NCI-H748 (cell line): ENCODE data around the gene MAN2B2.

Experiments
- DNase-seq: peaks from one replicate; lab custom pipeline; 2025; ENCODE audit not compliant: unreplicated experiment; lab: John Stamatoyannopoulos, UW

Gene MAN2B2

DNA sequence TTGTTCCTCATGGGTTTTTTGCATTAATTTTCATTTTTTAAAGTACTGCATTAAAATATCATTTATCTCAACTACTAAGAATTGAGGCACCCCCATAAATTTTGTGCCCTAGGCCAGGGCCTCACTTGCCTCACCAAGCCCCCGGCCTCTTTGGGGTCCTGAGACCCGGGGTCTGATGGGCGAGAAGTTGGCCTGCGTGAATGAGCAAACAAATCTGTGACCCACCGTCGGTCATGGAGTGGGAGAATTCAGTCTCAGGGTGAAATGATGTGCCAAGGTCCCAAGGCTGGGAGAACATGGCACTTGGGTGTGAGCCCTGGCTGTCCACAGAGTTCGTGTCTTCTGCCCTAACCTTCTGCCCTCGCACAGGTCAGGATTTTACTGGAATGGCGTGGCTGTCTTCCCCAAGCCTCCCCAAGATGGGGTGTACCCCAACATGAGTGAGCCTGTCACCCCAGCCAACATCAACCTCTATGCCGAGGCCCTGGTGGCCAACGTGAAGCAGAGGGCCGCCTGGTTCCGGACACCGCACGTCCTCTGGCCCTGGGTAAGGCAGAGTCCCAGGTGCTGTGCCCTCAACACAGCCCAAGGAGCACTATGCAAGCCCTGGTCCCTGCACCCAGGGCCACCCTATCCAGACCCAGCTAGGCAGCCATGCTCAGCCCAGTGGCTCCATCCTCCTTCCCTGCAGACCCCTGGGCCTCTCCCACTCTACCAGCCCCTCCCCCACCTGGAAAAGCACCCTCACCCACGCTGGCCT is 18.0 kb downstream of the MAN2B2 start:
- no peak for DNase-seq

DNA sequence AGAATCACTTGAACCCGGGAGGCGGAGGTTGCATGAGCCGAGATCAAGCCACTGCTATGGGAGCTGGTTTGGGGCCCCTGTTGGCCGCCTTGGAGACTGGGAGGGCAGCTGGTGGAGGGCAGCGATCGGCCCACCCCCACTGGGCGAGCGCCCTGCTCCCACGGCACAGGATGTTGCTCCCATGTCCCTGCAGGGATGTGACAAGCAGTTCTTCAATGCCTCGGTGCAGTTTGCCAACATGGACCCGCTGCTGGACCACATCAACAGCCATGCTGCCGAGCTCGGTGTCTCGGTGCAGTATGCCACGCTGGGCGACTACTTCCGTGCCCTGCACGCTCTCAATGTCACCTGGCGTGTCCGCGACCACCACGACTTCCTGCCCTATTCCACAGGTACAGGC is 19.4 kb downstream of the MAN2B2 start:
- DNase-seq = no peak

DNA sequence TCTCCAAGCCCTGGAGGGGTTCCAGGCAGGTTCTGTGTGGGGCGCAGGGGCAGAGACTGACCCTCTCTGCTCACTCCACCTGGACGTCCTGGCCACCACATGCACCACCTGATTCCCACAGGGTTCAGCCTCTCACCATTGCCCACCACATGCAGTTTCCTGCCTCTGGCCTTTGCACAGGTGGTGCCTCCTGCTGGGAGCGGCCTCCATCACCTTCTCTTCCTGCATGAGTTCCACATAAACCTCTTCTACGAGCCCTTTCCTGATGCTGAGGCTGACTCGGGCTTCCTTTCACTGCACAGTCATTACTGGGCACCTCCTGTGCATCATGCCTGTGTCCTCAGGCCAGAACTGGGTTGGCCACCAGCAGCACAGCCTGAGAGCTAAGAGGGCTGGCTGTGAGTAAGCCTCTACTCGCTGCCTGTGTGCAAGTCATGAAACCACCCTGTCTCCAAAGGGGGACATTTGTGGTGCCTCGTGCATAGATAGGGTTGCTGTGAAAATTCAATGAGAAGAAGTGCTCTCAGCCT is 19.9 kb downstream of the MAN2B2 start:
- no peak for DNase-seq

DNA sequence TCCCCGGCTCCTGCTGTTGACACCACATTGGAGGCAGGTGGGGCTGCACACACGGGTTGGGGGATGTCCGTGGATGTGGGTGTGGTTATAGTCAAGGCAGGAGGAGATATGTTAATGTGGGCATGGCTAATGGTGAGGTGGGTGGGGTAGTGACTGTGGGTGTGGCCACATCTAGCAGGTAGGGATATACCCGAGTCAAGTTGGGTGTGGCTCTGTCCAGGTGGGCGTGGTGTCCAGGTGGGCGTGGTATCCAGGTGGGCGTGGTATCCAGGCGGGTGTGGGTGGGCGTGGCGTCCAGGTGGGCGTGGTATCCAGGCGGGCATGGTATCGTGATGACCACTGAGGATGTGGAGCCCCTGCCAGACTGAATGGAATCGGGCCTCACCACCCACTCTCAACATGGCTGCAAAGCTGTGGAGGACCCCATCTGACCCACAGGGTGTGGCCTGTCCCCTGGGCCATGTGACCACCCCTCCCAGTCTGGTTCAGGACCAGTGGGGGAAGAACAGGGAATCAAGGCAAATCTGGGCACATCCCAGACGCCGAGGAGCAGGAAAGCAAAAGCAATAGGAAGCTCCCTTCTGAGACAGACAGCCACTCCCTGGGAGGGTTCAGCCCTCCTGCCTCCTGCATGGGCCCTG is 21.0 kb downstream of the MAN2B2 start:
- peak; percentile 24 for DNase-seq

DNA sequence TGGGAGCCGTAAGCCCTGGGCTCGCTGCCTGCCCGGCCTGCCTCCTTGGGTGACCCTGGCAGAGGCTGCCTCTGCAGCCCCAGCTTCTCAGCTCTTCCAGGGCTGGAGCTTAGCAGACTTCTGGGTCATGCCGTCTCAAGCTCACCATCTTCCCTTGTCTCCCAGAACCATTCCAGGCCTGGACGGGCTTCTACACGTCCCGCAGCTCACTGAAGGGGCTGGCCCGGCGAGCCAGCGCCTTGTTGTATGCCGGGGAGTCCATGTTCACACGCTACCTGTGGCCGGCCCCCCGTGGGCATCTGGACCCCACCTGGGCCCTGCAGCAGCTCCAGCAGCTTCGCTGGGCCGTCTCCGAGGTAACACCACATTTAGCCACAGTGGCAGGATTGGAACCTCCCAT is 22.0 kb downstream of the MAN2B2 start:
- DNase-seq = no peak

DNA sequence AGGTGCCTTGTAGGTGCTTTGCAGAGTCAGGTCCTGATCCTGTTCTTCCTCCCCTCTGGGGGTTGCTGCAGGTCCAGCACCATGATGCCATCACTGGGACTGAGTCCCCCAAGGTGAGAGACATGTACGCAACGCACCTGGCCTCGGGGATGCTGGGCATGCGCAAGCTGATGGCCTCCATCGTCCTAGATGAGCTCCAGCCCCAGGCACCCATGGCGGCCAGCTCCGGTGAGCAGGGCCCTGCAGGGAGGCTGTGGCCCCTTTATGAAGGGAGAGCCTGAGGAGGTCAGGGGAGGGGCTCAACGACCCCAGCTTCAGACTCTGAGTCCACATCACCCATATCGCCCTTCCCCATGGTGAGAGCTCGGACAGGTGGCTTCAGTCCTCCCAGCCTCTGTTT is 23.1 kb downstream of the MAN2B2 start:
- no peak for DNase-seq

DNA sequence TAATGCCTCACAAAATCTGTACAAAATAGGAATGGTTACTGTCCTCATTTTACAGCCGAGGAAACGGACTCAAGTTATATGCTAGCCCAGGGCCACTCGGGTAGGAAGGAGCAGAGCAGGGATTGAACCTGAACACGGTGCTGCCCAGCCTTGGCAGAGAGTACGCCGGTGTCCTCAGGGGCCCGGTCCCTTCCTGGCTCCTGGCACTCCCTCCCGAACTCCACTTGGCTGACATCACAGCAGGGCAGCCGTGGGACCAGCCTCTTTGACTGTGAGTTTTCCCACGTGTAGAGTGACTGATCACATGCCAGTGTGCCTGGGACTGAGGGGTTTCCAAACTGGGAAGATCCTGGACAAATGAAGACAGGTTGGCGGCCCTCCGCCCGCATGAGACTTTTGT is 23.7 kb downstream of the MAN2B2 start:
- DNase-seq = no peak

DNA sequence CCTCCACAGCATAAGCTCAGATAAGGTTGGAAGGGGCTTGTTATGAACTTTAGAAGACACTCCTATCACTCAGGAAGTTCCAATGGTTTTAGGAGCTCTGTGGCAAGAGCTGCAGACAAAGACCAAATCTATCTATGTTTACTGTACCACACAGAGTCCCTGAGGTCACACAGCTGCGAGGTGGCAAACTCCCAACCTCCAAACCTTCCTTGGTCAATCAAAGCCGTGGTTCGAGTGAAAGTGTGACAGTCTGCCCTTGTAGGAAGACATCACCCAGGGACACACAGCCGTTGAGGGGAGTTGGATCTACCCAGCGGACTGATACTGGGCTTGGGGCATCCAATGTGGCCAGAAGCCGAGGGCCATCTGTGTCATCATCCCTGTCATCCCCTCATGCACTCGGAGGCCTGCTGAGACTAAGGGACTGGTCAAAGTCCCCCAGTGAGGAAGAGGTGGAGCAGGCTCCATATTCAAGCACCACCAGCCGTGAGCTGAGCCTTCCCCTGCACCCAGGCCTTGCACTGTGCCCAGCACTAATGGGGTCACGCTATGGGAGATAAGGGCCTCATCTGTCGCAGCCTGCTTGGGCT is 26.8 kb downstream of the MAN2B2 start:
- no peak for DNase-seq

DNA sequence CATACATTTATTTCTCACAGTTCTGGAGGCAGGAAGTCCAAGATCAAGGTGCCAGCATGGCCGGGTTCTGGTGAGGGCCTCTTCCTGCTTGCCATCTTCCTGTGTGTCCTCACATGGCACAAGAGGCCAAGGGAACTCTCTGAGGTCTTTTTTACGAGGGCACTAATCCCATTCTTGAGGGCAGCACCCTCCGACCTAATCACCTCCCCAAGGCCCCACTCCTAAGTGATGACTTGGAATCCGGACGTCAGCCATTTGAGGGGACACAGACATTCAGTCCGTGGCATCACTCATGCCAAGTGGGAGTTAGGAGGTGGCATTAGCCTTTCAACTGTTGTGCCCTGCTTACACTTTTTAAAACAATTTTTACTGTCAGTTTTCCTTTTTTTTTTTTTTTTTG is 27.3 kb downstream of the MAN2B2 start:
- no peak for DNase-seq

DNA sequence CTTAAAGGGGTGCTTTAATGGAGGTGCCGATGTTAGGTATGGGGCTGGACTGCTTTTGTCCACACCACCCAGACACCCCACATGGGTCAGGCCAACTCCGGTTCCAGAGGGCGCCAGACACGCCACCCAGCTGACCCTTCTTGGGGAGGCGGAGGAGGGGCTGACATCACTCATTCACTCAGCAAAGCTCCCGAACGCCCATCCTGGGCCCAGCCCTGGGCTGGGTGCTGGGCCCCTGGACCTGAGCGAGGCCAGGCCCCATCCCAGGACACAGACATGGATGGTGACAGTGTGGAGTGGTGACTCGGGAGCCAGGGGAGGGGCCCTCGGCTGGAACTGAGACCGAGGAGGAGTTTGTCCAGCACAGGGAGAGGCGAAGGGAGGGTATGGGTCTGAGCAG is 28.1 kb downstream of the MAN2B2 start:
- no peak for DNase-seq

DNA sequence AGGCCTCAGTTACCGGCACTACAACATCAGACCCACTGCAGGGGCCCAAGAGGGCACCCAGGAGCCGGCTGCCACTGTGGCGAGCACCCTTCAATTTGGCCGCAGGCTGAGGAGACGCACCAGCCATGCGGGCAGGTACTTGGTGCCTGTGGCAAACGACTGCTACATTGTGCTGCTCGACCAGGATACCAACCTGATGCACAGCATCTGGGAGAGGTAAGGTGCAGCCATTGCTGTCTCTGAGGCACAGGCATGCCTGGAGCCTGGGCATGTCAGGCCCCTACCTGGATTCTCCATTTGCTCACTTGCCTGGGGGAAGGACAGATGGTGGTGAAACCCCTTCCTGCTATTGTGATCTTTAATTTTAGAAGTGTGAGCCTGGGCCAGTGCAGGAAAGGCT is 30.1 kb downstream of the MAN2B2 start:
- no peak for DNase-seq

DNA sequence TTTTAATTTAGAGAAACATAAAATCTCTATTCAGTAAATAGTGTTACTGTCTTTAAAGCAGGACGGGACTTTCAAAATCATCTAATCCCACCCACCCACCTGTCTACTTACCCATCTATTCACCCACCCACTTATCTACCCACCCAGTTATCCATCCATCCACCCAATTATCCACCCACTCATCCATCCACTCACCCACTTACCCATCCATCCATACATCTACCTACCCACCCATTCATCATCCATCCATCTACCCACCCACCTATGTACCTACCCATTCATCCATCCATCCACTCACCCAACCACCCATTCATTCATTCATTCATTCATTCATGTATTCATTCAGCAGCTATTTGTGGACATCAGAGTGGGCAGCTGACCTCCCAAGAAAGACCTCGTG is 30.6 kb downstream of the MAN2B2 start:
- DNase-seq = no peak

DNA sequence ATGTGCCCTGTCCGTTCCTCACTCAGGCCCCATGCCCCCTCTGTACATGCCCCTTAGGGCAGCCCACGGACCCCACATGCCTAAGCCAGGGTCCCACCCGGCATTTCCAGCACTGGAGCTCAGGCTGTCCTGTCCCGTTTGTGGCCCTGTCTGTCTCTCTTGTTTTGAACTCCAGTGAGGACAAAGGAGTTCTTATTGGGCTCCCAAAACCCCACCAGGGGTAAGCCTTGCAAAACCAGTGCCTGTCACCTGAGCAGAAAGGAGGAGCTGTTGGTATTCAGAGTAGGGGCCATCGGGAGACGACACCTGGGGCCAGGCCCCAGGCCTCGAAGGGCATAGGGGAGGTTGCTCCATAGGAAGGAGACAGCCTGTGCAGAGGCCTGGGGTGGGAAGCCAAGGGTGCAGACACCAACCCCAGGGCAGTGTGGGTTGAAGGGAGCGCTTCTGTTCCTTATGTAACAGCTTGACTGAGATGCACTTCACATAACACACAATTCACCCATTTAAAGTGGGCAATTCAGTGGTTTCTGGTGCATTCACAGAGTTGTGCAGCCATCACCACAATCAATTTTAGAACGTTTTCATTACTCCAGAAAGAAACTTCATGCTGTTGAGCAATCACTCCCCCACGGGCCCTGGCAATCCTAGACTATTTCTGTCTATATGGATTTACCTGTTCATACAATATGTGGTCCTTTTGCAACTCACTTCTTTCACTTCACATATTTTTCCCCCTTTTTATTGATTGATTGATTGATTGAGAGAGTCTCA is 31.7 kb downstream of the MAN2B2 start:
- DNase-seq = no peak

DNA sequence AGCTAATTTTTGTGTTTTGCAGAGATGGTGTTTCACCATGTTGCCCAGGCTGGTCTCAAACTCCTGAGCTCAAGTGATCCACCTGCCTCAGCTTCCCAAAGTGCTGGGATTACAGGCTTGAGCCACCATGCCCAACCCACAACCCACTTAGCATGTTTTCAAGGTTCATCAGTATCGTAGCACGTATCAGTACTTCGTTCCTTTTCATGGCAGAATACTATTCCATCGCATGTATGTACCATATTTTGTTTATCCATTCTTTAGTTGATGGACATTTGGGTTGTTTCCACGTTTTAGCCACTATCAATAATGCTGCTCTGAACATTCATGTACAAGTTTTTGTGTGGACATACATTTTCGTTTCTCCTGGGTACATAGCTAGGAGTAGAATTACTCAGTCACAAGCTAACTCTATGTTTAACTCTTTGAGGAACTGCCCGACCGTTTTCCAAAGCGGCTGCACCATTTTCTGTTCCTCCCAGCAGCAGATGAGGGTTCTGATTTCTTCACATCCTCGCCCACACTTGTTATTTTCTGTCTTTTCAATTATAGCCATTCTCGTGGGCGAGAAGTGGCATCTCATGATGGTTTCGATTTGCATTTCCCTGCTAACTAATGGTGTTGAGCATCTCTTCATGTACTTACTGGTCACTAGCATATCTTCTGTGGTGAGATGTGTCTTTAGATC is 32.5 kb downstream of the MAN2B2 start:
- DNase-seq = no peak

DNA sequence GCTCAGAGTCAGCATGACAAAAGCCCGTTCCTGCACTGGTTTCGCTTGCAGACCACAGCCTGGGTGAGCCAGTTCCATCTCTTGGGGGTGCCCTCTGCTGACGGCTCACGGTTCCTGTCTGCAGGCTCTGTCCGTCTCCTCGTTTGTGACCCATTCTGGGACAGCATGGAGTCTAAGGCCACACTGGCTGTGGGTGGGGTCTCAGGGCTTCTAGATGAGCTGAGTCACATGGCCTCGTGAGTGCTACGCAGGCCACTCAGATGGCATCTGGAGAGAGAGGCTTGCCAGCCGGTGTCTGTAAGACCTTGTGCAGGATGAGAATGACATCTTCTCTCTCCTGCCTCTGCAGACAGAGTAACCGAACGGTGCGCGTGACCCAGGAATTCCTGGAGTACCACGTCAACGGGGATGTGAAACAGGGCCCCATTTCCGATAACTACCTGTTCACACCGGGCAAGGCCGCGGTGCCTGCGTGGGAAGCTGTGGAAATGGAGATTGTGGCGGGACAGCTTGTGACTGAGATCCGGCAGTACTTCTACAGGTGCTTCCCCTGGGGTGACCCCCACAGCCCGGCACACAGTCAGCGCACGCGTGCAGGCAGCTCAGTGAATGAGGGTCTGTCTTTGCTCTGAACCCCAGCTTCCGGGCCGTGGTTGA is 33.9 kb downstream of the MAN2B2 start:
- DNase-seq = no peak

DNA sequence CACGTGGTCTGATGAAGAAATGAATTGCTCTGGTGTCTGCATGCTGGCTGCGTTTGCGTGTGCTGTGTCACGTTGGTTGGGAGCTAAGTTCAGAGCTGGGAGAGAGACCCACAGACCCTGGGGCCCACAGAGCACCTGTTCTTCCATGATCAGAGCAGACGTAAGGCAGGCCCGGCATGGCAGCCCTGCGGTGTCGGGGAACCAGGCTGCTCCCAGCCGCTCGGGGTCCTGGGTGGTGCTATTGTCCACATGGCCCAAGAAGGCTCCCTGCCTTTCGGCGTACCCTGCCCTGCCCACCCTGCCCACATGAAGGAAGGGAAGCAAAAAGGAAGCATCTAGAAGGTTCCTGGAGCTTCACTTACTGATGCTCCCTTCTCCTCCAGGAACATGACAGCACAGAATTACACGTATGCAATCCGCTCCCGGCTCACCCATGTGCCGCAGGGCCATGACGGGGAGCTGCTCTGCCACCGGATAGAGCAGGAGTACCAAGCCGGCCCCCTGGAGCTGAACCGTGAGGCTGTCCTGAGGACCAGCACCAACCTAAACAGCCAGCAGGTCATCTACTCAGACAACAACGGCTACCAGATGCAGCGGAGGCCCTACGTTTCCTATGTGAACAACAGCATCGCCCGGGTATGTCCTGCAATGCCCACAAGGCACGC is 34.6 kb downstream of the MAN2B2 start:
- no peak for DNase-seq

DNA sequence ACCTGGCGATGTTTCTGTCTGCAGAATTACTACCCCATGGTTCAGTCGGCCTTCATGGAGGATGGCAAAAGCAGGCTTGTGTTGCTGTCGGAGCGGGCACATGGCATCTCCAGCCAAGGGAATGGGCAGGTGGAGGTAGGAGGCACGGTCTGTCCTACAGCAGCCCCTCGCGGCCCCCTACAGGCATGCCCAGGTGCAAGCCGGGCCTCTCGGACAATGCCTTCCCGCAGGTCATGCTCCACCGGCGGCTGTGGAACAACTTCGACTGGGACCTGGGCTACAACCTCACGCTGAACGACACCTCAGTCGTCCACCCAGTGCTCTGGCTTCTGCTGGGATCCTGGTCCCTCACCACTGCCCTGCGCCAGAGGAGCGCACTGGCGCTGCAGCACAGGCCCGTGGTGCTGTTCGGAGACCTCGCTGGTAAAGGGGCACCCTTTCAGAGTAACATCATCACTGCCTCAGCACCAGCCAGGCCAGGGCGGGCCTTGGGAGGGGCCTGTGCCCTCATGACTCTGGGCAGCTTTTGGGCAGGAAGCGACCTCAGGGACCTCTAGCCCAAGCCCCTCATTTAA is 36.0 kb downstream of the MAN2B2 start:
- no peak for DNase-seq

DNA sequence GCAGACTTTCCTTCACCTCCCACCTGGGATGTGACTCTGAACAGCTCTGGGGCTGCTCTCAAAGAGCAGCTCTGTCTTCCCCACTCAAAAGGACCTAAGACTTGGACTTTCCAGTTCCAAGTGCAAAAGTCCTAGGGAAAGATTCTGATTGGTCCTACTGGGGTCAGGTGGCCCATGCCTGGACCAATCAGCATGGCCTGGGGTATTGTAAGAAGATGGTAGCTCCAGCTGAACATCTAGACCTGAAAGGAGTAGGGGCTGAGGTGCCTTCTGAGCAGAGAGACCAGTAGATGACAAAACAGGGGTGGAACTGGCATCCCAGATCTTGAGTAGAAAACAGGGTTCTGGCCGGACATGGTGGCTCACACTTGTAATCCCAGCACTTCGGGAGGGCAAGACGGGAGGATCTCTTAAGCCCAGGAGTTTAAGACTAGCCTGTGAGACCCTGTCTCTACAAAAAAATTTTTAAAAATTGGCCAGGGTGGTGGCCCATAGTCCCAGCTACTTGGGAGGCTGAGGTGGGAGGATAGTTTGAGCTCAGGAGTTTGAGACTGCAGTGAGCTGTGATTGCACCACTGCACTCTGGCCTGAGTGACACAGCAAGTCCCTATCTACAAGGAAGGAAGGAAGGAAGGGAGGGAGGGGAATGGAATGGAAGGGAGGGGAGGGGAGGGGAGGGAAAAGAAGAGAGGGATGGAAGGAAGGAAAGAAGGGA is 38.1 kb downstream of the MAN2B2 start:
- DNase-seq = no peak
